ENCODE data around the gene UBC.

UBC gene

GRCh38 chr12:124864326-124864752, 50.1 kb downstream of the UBC start:
- no peak for DNase-seq (ENCODE audit: low read depth in 3 of 3)

- peak; percentile 55 to 76 (median 65) for DNase-seq (ENCODE audit: low read depth in 3 of 3)
Measured at GRCh38 chr12:124863416-124864325, 50.8 kb downstream of the UBC start, which contains the start of gene SCARB1. SCARB1 (minus strand) TSS chr12:124863864; CDS start chr12:124863720, 144 bp downstream.

- no peak for DNase-seq (ENCODE audit: low read depth in 3 of 3)
Measured at GRCh38 chr12:124862768-124863415, 51.6 kb downstream of the UBC start.

GRCh38 chr12:124861898-124862676, 52.4 kb downstream of the UBC start:
- DNase-seq (ENCODE audit: low read depth in 3 of 3), result no peak

All from stimulated activated CD4-positive, alpha-beta T cell treated with anti-CD3 and anti-CD28 coated beads, TNF-alpha, amount 100 ng/mL, for 24 hours (primary cell).